Smooth muscle cell (in vitro differentiated cells): Measurements from ENCODE around the gene MASP1. TPM values are rescaled to one million over a fixed set of nuclear protein-coding genes. Genes with fewer than 3 reads are reported as not detected.

Experiments used
- DNase-seq: peaks from one replicate; lab custom pipeline; 2025; ENCODE audit not compliant: unreplicated experiment; lab: John Stamatoyannopoulos, UW
- H2AFZ ChIP-seq: fragments of 200-600 bp; sonication (generic); 2 replicates; pipeline ENCODE4 v1.6.0; 2016; ENCODE audit warnings: antibody characterized with exemption, low read depth, mild to moderate bottlenecking
- H3F3A ChIP-seq: fragments of 200-600 bp; sonication (generic); 2 replicates; pipeline ENCODE4 v1.6.0; 2017; ENCODE audit warnings: antibody characterized with exemption, low read depth
- H3K27ac ChIP-seq: fragments of 200-600 bp; sonication (generic); 2 replicates; pipeline ENCODE4 v1.5.1; 2016; ENCODE audit warnings: low read depth, mild to moderate bottlenecking
- H3K27me3 ChIP-seq: fragments of 200-600 bp; sonication (generic); 2 replicates; pipeline ENCODE4 v1.6.1; 2016; ENCODE audit warnings: low read depth, mild to moderate bottlenecking
- H3K36me3 ChIP-seq: fragments of 200-600 bp; sonication (generic); 2 replicates; pipeline ENCODE4 v1.5.1; 2016; ENCODE audit warnings: low read depth
- H3K4me1 ChIP-seq: fragments of 200-600 bp; sonication (generic); 2 replicates; pipeline ENCODE4 v1.5.1; 2016; ENCODE audit warnings: low read depth
- H3K4me2 ChIP-seq: fragments of 200-600 bp; sonication (generic); 2 replicates; pipeline ENCODE4 v1.6.0; 2016; ENCODE audit warnings: mild to moderate bottlenecking
- H3K4me3 ChIP-seq: fragments of 200-600 bp; sonication (generic); 2 replicates; pipeline ENCODE4 v1.5.1; 2016; ENCODE audit warnings: mild to moderate bottlenecking
- H3K79me2 ChIP-seq: fragments of 200-600 bp; sonication (generic); 2 replicates; pipeline ENCODE4 v1.6.0; 2016; ENCODE audit warnings: low read depth, mild to moderate bottlenecking
- H3K9ac ChIP-seq: fragments of 200-600 bp; sonication (generic); 2 replicates; pipeline ENCODE4 v1.6.0; 2016; ENCODE audit warnings: low read depth
- H3K9me3 ChIP-seq: fragments of 200-600 bp; sonication (generic); replicated peaks from 2 replicates; pipeline ENCODE4 v1.5.1; 2016; ENCODE audit warnings: low read depth
- H4K20me1 ChIP-seq: fragments of 200-600 bp; sonication (generic); 2 replicates; pipeline ENCODE4 v1.6.0; 2016; ENCODE audit warnings: low read depth
- CTCF ChIP-seq: fragments of 200-600 bp; sonication (generic); IDR thresholded peaks from 2 replicates; pipeline ENCODE4 v1.5.1; 2017; ENCODE audit warnings: borderline replicate concordance, mild to moderate bottlenecking, antibody characterized with exemption; ENCODE audit not compliant: insufficient read depth, poor library complexity, severe bottlenecking
- WGBS: methylation state at CpG from one replicate; pipeline ENCODE4 v1.1.7; 2016; ENCODE audit warnings: low lambda C conversion rate; 5-methylcytosine and 5-hydroxymethylcytosine counted together
- polyA plus RNA-seq: library from polyadenylated mRNA; unstranded; fragments of >200 nt; fragmentation: Nextera tagmentation; extraction: Ambion mirVana; gene quantifications from 2 replicates; pipeline ENCODE4 v1.2.1, GENCODE V29; 2016
- total RNA-seq: library from RNA; depleted of rRNA; stranded (reverse); fragments of >200 nt; gene quantifications from 2 replicates; pipeline ENCODE4 v1.2.3, GENCODE V29; 2014

The MASP1 gene
- total and polyA plus RNA-seq, 2 experiments from 2014 or later = 46.7 to 54.0 TPM

DNA sequence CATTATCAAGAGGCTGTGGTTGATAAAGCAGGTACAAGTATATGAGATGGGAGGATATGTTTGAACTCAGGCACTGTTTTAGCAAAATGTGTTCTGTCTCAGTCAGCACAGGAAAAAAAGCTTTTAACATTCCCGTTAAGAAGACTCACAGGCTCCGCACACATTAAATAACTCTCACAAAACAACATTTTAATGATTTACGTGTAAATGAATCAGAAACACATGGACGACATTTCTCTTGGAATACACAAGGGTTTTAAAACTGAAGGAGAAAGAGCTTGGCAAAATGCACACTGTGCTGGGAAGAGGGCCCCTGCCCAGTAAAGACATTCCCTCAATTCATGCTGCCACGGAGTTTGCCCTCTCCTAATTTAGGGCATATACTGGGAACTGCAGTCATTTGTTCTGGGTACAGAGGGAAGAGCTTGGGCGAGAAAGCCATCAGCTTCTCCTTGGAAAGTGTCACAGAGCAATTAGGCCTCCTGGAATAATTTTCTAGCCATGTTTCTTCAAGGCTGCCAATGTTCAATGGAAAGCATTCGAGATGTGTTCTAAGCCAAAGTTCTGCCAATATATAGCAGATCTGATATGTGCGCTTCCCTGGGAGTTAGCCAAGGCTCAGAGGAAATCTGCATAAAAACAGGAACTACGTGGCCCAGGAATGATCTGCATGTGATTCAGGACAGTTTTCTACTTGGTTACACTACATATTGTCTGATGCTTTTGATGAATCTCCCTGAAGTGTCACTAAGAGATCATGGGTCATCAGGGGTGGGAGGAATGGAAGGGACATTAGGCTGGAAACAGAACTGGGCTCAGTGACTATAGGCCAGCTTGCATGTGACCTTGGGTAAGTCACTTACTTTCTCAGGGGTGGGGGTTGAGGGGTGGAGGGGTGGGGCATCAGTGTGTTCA lies 2.2 kb upstream of the MASP1 start:
- Histone ChIP-seq H3K4me3 (no peak overlapping the region), H3K4me2 (peak overlapping the region; percentile 86), H3K9ac (peak overlapping the region; percentile 21), H3K27ac (peak overlapping the region; percentile 78), H3K27me3 (no peaks in the 10 kb centered on the region), H2AFZ (no peak overlapping the region), H4K20me1 (no peaks in the 10 kb centered on the region), H3K79me2 (no peaks in the 10 kb centered on the region), H3K36me3 (no peaks in the 10 kb centered on the region), H3K4me1 (peaks cover 5% of the 10 kb centered on the region), H3F3A (peaks cover 4% of the 10 kb centered on the region), H3K9me3 (no peaks in the 10 kb centered on the region)
- no peak for TF ChIP-seq CTCF
- no peak for DNase-seq
- WGBS = 62% methylated on average over 9 of the region's 9 CpGs

DNA sequence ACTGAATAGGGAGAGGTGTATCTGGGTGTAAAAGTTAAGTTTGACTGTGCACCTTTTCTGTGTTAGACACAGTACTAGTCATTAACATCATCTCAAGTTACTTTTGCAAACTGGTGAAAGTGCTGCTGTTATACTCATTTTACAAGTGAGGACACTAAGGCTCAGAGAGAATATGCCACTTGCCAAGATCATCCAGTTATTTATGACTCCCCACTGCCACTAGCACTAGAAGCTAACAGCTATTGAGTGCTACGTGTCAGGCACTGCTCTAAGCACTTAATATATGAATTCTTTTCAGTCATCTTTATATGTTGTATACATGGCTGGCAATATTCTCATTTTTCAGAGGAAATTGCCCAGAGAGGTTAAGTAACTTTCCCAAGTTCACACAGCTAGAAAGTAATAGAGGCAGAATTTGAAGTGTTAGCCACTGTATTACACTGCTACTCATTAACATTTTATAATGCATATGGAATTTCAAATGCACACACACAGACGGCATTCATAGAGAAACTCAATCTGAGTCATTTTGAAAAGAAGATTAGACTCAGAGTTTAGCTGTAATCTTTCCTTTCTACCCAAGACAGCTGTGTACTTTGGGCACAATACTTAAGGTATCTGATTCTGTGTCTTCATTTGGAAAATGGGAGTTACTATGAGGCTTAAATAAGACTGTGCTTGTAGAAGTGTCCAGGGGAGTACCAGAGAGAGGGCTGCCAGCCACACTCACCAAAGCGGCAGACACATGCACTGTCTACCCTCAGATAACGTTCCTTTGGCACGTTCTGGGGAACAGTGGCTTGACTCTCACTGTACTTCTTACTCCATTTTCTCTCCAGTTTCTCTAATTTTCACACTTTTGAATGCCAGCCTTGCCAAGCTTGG lies 1.3 kb upstream of the MASP1 start:
- Histone ChIP-seq H3K27ac (peak overlapping the region; percentile 78), H3K79me2 (no peaks in the 10 kb centered on the region), H3K4me3 (no peak overlapping the region), H2AFZ (no peak overlapping the region), H3K9ac (no peak overlapping the region), H3F3A (peaks cover 4% of the 10 kb centered on the region), H3K9me3 (no peaks in the 10 kb centered on the region), H3K36me3 (no peaks in the 10 kb centered on the region), H3K4me2 (peak overlapping the region; percentile 86), H4K20me1 (no peaks in the 10 kb centered on the region), H3K4me1 (peaks cover 5% of the 10 kb centered on the region), H3K27me3 (no peaks in the 10 kb centered on the region)
- TF ChIP-seq CTCF = no peak
- DNase-seq = no peak
- 41% methylated on average over 5 of the region's 5 CpGs for WGBS

- Histone ChIP-seq H2AFZ (no peak overlapping the region), H3K4me3 (peak overlapping the region; percentile 46)
Measured at GRCh38 chr3:187292181-187292580, 644 bp upstream of the MASP1 start.

More at GRCh38 chr3:187292181-187292580, 644 bp upstream of the MASP1 start:
- H3K9ac ChIP-seq = no peak overlapping the region
- H3K9me3 ChIP-seq = no peaks in the 10 kb centered on the region
- peaks cover 4% of the 10 kb centered on the region for H3F3A ChIP-seq
- DNase-seq = no peak
- H3K36me3 ChIP-seq = no peaks in the 10 kb centered on the region
- no peaks in the 10 kb centered on the region for H4K20me1 ChIP-seq
- peak overlapping the region; percentile 86 for H3K4me2 ChIP-seq
- H3K27ac ChIP-seq = peak overlapping the region; percentile 78
- WGBS = 68% methylated on average over 9 of the region's 9 CpGs
- peaks cover 5% of the 10 kb centered on the region for H3K4me1 ChIP-seq
- no peaks in the 10 kb centered on the region for H3K79me2 ChIP-seq
- H3K27me3 ChIP-seq = no peaks in the 10 kb centered on the region
- TF ChIP-seq CTCF = no peak
